HG03159 (cell line): ENCODE data around the gene PET100.

Experiments used
- ATAC-seq: cut with Tn5 transposase; IDR thresholded peaks from one replicate; pipeline ENCODE4 v1.9.1; 2021; ENCODE audit warnings: mild to moderate bottlenecking, moderate library complexity; ENCODE audit not compliant: unreplicated experiment

PET100 gene

DNA sequence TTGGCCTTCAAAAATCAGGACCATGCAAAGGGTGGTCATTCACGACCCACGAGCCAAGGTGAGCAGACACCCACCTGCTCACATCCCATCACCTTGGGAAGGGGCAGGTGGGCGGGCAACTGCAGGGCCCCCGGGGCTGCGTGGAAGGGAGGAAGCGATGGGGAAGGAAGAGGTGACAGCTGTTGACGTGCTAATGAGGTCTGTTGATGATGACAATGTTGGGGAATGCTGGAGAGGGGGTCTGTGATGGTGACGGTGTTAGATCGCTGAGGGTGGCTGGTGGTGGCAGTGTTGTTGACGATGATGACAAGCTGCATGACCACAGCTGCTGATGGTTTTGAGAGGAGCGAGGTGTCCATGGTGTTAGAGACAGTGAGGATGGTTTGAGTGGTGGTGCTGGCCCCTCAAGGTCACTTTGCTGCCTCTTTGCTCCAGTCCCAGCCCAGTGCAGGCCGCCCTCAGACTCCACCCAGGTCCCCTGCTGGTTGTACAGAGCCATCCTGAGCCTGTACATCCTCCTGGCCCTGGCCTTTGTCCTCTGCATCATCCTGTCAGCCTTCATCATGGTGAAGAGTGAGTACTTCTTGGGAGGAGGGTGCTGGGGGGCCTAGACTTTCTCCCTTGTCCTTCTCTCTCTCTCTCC lies 48.2 kb downstream of the PET100 start:
- no peak for ATAC-seq

DNA sequence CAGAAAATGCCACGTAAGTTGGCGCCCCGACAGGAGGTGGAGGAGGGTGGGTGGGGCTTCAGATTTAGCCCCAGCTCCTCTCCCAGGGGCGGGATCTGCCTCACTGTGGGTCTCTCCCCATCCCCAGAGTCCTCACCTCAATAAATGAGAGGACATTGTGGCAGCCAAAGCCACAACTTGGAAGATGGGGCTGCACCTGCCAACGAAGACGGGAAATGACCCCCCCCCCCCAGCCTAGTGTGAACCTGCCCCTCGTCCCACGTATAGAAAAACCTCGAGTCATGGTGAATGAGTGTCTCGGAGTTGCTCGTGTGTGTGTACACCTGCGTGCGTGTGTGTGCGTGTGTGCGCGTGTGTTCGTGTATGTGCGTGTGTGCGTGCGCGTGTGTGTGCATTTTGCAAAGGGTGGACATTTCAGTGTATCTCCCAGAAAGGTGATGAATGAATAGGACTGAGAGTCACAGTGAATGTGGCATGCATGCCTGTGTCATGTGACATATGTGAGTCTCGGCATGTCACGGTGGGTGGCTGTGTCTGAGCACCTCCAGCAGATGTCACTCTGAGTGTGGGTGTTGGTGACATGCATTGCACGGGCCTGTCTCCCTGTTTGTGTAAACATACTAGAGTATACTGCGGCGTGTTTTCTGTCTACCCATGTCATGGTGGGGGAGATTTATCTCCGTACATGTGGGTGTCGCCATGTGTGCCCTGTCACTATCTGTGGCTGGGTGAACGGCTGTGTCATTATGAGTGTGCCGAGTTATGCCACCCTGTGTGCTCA lies 49.6 kb downstream of the PET100 start:
- ATAC-seq = no peak

DNA sequence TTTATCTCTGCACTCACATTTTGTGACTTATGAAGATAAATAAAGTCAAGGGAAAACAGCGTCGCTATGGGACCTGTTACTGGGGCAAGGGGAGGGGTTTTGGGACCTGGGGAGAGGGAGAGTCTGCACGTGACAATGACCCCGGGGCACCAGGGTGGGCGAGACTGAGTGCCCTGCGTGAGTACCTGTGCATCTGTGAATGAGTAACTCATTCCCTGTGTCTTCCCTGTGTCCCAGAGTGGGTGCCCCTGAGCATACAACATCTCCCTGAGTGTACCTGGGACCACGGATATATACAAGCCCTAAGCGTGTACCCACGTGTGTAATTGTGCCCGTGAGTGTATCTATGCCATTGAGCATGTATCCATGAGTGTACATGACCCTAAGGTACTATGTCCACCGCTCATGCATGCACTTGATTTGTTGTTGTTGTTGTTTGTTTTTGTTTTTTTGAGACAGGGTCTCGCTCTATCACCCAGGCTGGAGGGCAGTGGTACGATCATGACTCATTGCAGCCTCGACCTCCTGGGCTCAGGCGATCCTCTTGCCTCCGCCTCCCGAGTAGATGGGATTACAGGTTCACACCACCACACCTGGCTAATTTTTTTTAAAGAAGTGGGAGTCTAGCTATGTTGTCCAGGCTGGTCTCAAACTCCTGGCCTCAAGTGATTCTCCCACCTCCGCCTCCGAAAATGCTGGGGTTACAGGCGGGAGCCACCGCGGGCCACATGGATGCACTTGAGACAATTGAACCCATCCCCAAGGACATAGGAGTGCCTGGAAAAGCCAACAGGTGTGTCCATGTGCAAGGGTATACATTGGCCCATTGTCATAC lies 50.4 kb downstream of the PET100 start:
- no peak for ATAC-seq

DNA sequence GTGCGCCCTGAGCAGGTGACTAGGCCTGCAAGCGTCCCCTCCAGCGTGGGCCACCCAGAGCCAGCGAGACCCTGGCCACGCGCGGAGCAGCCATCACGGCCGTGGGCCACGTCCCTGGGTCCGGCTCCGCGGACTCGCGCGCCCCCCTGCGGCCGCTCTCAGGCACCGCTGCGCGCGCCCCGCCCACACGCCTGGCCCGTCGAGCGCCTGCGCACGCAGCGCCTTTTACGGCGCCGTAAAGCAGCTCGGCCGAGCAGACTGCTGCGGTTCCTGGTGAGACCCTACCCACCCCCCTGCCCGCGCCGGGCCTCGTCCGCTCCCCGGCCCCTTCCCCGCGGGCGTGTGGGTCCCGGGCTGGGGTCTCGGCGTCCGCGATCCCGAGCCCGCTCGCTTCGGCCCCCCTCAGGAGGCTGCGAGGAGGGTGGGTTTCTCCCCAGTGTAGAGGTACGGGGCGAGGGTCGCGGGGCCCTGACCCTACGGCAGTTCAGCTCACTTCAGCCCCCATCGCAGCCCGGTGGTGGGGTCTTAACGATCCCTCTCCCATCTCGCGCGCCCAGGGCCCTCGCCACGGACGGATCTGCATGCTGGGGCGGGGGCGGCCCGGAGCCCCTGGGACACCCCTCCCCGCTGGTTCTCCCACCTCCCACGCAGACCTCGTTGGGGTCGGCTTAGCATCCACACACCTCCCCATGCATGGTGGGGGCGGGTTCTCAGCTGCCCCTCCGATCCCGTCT lies 51.2 kb downstream of the PET100 start, which contains the start of gene TRAPPC5:
Gene TRAPPC5 (plus strand): TSS at position 228 of the 734 bp plus-strand sequence. CDS start 1,421 bp downstream, outside the sequence.
- no peak for ATAC-seq
